Gastroesophageal sphincter (tissue), 3 donors: Measurements from ENCODE around the gene CIROP.

Experiments used
- EP300 ChIP-seq: sonication (generic); formaldehyde crosslinking; IDR thresholded peaks from one replicate; pipeline ENCODE4 v1.6.1; 2017; ENCODE audit warnings: antibody characterized with exemption, mild to moderate bottlenecking
- POLR2A ChIP-seq, 2 donors: fragments of 450-650 bp; IDR thresholded peaks; one replicate each; pipeline ENCODE4 v1.6.1; 2017; ENCODE audit warnings: antibody characterized with exemption in 2 of 2, mild to moderate bottlenecking in 2 of 2, moderate library complexity in 1 of 2
- POLR2AphosphoS5 ChIP-seq: sonication (generic); formaldehyde crosslinking; IDR thresholded peaks from one replicate; pipeline ENCODE4 v1.6.1; 2017; ENCODE audit warnings: antibody characterized with exemption
- TF ChIP-seq, protein P1 (sequence below), 4 experiments: fragments of 200-600 bp in 2 of 4; fragments of 450-650 bp in 2 of 4; sonication (generic) in 1 of 4; IDR thresholded peaks; one replicate each; pipeline ENCODE4 v1.5.1; 2017 to 2019; ENCODE audit warnings: antibody characterized with exemption in 4 of 4, mild to moderate bottlenecking in 2 of 4, moderate library complexity in 2 of 4

DNA sequence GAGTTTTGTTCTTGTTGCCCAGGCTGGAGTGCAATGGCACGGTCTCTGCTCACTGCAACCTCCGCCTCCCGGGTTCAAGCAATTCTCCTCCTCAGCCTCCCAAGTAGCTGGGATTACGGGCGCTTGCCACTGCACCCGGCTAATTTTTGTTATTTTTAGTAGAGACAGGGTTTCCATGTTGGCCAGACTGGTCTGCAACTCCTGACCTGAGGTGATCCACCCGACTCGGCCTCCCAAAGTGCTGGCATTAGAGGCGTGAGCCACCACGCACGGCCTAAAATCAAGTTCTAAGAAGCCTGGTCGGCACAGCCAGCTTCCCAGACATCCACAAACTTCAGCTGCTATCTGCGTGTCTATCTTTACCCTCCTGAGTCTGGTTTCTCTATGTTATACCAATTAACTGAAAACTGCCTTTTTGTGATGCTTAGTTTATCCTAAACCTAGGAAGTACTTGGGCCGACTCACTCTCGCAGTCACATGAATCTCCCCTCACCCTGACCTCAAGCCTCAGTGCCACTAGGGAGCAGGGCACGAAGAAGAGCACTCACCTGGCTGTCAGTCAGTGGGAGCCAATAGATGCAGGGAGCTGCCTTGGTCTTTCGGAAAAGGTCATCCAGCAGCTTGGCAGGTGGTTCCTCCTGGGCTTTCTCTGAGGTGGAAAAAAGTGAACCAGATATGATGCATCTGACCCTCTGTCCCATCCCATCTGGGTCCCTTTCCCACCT is 44.1 kb downstream of the CIROP start:
- TF ChIP-seq, protein P1, sequence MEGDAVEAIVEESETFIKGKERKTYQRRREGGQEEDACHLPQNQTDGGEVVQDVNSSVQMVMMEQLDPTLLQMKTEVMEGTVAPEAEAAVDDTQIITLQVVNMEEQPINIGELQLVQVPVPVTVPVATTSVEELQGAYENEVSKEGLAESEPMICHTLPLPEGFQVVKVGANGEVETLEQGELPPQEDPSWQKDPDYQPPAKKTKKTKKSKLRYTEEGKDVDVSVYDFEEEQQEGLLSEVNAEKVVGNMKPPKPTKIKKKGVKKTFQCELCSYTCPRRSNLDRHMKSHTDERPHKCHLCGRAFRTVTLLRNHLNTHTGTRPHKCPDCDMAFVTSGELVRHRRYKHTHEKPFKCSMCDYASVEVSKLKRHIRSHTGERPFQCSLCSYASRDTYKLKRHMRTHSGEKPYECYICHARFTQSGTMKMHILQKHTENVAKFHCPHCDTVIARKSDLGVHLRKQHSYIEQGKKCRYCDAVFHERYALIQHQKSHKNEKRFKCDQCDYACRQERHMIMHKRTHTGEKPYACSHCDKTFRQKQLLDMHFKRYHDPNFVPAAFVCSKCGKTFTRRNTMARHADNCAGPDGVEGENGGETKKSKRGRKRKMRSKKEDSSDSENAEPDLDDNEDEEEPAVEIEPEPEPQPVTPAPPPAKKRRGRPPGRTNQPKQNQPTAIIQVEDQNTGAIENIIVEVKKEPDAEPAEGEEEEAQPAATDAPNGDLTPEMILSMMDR (IDR thresholded peaks at IDR 0.05), result no peak
- TF ChIP-seq POLR2A (IDR thresholded peaks at IDR 0.05) (no peak), POLR2AphosphoS5 (no peak), EP300 (no peak)
